Stimulated activated naive CD4-positive, alpha-beta T cell treated with Interleukin-2 at 50 U/mL for 16 hours (primary cell): ENCODE measurements around the gene CPA2.

Experiments used
- DNase-seq: peaks from one replicate; lab custom pipeline; 2025; lab: John Stamatoyannopoulos, UW

Gene CPA2

GRCh38 chr7:130281260-130281659 lies 14.6 kb downstream of the CPA2 start:
- DNase-seq = no peak

- no peak for DNase-seq
These were observed 20.2 kb downstream of the CPA2 start for GRCh38 chr7:130286881-130287280.

GRCh38 chr7:130288168-130288567 lies 21.5 kb downstream of the CPA2 start:
- no peak for DNase-seq

- DNase-seq = no peak
These were observed 22.2 kb downstream of the CPA2 start for GRCh38 chr7:130288829-130289228.

GRCh38 chr7:130289478-130289877 lies 22.8 kb downstream of the CPA2 start:
- no peak for DNase-seq

- DNase-seq = no peak
These were observed 24.1 kb downstream of the CPA2 start for GRCh38 chr7:130290745-130291144.

- no peak for DNase-seq
These were observed 26.1 kb downstream of the CPA2 start, which contains the start of gene CPA4 for GRCh38 chr7:130292682-130293257. Gene CPA4 (plus strand): TSS chr7:130293161. CDS start chr7:130293181, 20 bp downstream.

GRCh38 chr7:130293521-130293920 lies 26.9 kb downstream of the CPA2 start:
- no peak for DNase-seq

- DNase-seq = no peak
These were observed 27.7 kb downstream of the CPA2 start for GRCh38 chr7:130294314-130294713.

GRCh38 chr7:130296221-130296951 lies 29.7 kb downstream of the CPA2 start:
- no peak for DNase-seq

GRCh38 chr7:130297628-130298543 lies 31.2 kb downstream of the CPA2 start:
- DNase-seq = no peak

- no peak for DNase-seq
These were observed 32.1 kb downstream of the CPA2 start for GRCh38 chr7:130298544-130299326.

- no peak for DNase-seq
These were observed 33.2 kb downstream of the CPA2 start for GRCh38 chr7:130299866-130300265.

- DNase-seq = no peak
These were observed 34.9 kb downstream of the CPA2 start for GRCh38 chr7:130301501-130302020.

- no peak for DNase-seq
These were observed 36.0 kb downstream of the CPA2 start for GRCh38 chr7:130302649-130303048.

GRCh38 chr7:130303127-130303526 lies 36.5 kb downstream of the CPA2 start:
- no peak for DNase-seq

- DNase-seq = no peak
These were observed 36.9 kb downstream of the CPA2 start for GRCh38 chr7:130303551-130303950.

GRCh38 chr7:130303982-130304381 lies 37.3 kb downstream of the CPA2 start:
- no peak for DNase-seq

GRCh38 chr7:130304878-130305277 lies 38.2 kb downstream of the CPA2 start:
- no peak for DNase-seq

GRCh38 chr7:130305433-130306042 lies 38.9 kb downstream of the CPA2 start:
- no peak for DNase-seq

GRCh38 chr7:130309986-130310385 lies 43.3 kb downstream of the CPA2 start:
- DNase-seq = no peak
